Chondrocyte (in vitro differentiated cells): ENCODE data around the gene TOB1. TPM values are rescaled to one million over a fixed set of nuclear protein-coding genes. Genes with fewer than 3 reads are reported as not detected.

Source experiments
- DNase-seq: peaks from one replicate; pipeline ENCODE4 v3.0.0; 2021; ENCODE audit warnings: mixed read lengths, low spot score
- H3K27ac Mint-ChIP-seq: one replicate; pipeline ENCODE4 v1.8.0; 2021; ENCODE audit warnings: mild to moderate bottlenecking, moderate library complexity, mixed read lengths; ENCODE audit not compliant: unreplicated experiment
- H3K27me3 Mint-ChIP-seq: 2 replicates; pipeline ENCODE4 v1.8.0; 2021; ENCODE audit warnings: low read depth, mixed read lengths
- H3K36me3 Mint-ChIP-seq: 2 replicates; pipeline ENCODE4 v1.8.0; 2021; ENCODE audit warnings: low read depth, mixed read lengths
- H3K4me1 Mint-ChIP-seq: 2 replicates; pipeline ENCODE4 v1.8.0; 2021; ENCODE audit warnings: low read depth, mild to moderate bottlenecking, mixed read lengths
- H3K4me3 Mint-ChIP-seq: one replicate; pipeline ENCODE4 v1.8.0; 2021; ENCODE audit warnings: mild to moderate bottlenecking, moderate library complexity, mixed read lengths; ENCODE audit not compliant: unreplicated experiment
- H3K9me3 Mint-ChIP-seq: 2 replicates; pipeline ENCODE4 v1.8.0; 2021; ENCODE audit warnings: low read depth, mixed read lengths
- total RNA-seq: library from RNA; stranded (reverse); gene quantifications from 3 replicates; pipeline ENCODE4 v1.2.1, GENCODE V29; 2021
- TF ChIP-seq, protein P1 (sequence below): fragments of 200-600 bp; sonication (generic); IDR thresholded peaks from 2 replicates; pipeline ENCODE4 v1.5.0; 2021; ENCODE audit warnings: antibody characterized with exemption, mild to moderate bottlenecking, moderate library complexity

Gene TOB1
- total RNA-seq, 1 donor from 2014 or later, result 36.6 TPM

DNA sequence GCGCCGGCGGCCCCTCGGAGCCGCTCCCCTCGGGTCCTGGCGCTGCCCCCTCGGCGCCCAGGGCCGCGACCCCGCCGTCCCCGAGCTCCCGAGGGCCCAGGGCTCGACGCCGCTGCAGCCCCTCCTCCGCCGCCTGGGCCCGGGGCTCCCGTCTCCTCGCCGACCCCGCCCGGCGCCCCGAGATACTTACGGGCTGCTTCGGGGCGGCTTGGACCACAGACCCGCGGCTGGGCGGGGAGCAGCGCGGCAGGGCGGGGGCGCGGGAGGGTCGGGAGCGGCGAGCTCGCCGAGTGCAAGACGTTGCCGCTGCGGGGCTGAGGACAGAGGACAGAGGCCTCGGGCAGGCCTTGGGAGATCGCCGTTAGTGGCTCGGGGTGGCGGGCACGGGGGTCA lies 290 bp downstream of the TOB1 start:
- Mint-ChIP-seq H3K4me3 (peak overlapping the region; percentile 97), H3K9me3 (no peaks in the 10 kb centered on the region), H3K27ac (peak overlapping the region; percentile 79), H3K4me1 (peaks cover 41% of the 10 kb centered on the region), H3K36me3 (peaks cover 16% of the 10 kb centered on the region), H3K27me3 (no peaks in the 10 kb centered on the region)
- TF ChIP-seq, protein P1, sequence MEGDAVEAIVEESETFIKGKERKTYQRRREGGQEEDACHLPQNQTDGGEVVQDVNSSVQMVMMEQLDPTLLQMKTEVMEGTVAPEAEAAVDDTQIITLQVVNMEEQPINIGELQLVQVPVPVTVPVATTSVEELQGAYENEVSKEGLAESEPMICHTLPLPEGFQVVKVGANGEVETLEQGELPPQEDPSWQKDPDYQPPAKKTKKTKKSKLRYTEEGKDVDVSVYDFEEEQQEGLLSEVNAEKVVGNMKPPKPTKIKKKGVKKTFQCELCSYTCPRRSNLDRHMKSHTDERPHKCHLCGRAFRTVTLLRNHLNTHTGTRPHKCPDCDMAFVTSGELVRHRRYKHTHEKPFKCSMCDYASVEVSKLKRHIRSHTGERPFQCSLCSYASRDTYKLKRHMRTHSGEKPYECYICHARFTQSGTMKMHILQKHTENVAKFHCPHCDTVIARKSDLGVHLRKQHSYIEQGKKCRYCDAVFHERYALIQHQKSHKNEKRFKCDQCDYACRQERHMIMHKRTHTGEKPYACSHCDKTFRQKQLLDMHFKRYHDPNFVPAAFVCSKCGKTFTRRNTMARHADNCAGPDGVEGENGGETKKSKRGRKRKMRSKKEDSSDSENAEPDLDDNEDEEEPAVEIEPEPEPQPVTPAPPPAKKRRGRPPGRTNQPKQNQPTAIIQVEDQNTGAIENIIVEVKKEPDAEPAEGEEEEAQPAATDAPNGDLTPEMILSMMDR, result peak; percentile 7
- DNase-seq, result no peak

DNA sequence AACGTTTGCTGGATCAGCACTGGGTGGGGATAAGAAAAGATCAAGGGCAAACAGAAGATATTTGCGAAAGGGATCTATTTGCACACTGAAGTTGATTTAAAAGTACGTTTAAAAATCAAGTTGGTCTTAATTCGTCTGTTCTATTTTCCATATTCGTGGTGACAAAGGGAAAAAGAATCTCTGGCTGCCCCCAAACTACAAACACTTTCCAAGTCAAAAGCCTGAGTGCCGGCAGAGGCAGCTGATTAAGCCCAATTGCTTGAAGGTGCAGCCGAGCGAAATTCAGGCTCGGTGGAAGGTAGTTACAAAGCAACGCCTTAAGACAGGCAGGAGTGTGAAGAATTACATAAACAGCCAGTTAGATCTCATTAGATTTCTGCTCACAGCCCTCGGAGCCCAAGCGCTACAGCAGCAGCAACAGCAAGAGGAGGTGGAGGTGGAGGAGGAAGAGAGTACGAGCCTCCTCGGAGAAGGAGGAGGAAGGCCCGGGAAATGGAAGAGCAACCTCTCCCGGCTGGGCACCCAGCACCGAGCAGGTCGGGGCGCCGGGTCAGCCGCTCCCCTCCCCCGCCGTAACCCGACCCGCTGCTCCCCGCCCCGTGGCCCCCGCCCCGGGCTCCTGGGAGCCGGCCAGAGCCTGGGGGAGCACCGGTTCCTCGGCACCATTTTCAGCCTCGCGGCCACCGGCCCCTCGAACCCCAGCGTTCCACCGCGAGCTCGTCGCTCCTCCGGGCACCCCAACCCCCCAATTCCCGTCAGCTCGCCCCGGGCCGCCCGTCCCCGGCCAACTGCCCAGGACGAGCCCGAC lies 890 bp downstream of the TOB1 start:
- H3K4me1 Mint-ChIP-seq, result peaks cover 41% of the 10 kb centered on the region
- DNase-seq, result no peak

DNA sequence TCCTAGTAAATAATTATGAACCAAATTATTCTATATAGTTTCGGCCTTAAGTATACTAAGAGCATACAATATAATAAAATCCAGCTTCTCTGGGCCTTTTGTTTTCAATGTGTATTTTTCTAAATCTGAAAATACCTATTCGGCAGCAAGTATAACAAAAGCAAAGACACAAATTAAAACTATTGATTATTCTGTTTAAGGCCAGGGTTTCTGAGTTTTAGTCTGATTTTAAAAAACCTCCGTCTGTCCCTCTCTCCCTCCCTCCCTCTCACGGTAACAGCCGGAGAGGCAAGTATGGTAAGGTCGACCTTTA lies 1.5 kb downstream of the TOB1 start:
- DNase-seq, result no peak
- Mint-ChIP-seq H3K9me3 (no peaks in the 10 kb centered on the region), H3K27ac (peak overlapping the region; percentile 97), H3K4me3 (peak overlapping the region; percentile 97), H3K27me3 (no peaks in the 10 kb centered on the region), H3K4me1 (peaks cover 41% of the 10 kb centered on the region), H3K36me3 (peaks cover 16% of the 10 kb centered on the region)
- TF ChIP-seq, protein P1, result no peak

More for the DNA sequence above, 890 bp downstream of the TOB1 start:
- H3K27ac Mint-ChIP-seq, result peak overlapping the region; percentile 97
- TF ChIP-seq, protein P1, result no peak
- peaks cover 16% of the 10 kb centered on the region for H3K36me3 Mint-ChIP-seq
- H3K4me3 Mint-ChIP-seq, result peak overlapping the region; percentile 97
- H3K27me3 Mint-ChIP-seq, result no peaks in the 10 kb centered on the region
- no peaks in the 10 kb centered on the region for H3K9me3 Mint-ChIP-seq

DNA sequence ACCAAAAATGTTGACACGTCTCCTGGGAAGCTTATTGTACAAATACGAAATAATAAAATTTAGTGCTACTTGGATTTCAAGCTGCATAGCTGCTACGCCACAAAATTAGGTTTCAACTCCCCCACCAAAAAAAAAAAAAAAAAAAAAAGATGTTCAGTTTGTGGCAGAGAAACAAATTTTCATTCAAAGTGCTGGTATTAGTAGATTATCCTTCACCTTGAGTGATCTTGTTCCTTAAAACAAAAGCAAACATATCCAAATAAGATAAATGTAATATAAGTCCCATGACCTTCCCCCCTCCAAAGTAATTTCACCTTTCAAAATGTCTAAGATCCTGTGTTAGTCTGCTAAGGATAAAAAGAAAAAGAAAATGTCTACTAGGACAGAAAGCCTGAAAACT lies 2.2 kb downstream of the TOB1 start:
- peaks cover 16% of the 10 kb centered on the region for H3K36me3 Mint-ChIP-seq
- no peaks in the 10 kb centered on the region for H3K27me3 Mint-ChIP-seq
- DNase-seq, result no peak
- peak overlapping the region; percentile 97 for H3K27ac Mint-ChIP-seq
- H3K4me1 Mint-ChIP-seq, result peaks cover 41% of the 10 kb centered on the region
- no peaks in the 10 kb centered on the region for H3K9me3 Mint-ChIP-seq
- peak overlapping the region; percentile 97 for H3K4me3 Mint-ChIP-seq
- TF ChIP-seq, protein P1, result no peak

DNA sequence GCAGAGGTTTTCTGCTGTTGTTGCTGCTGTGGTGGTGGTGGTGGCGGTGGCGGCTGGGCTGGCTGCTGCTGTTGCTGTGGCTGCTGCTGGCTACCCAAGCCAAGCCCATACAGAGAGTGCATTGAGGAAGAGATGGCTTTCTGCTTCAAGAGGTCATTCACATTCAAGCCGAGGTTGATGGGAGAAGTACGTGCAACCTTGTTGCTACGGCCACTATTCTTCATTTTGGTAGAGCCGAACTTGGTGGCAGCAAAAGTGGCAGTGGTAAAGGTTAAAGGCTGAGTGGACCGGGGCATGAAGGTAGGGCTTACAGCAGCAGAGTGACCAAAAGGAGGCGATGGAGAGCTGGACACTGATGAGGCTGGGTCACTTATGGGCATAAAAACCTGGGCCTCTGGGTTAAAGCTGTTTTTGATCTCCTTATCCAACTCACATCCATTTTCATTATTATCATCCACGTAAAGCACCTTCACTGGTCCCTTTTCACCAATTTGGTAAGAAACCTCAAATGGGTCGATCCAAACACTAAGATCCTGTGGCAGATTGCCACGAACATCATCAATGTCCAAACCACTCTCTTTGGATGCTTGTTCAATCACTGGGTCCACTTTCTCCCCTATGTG lies 2.8 kb downstream of the TOB1 start:
- H3K36me3 Mint-ChIP-seq, result peaks cover 16% of the 10 kb centered on the region
- peaks cover 36% of the 10 kb centered on the region for H3K4me1 Mint-ChIP-seq
- peak overlapping the region; percentile 13 for H3K4me3 Mint-ChIP-seq
- H3K9me3 Mint-ChIP-seq, result no peaks in the 10 kb centered on the region
- DNase-seq, result no peak
- H3K27me3 Mint-ChIP-seq, result no peaks in the 10 kb centered on the region
- TF ChIP-seq, protein P1, result peak; percentile 73
- peak overlapping the region; percentile 55 for H3K27ac Mint-ChIP-seq
